NCI-H446 treated with DMSO at 0.1 percent for 48 hours (cell line): ENCODE results near the gene EXOC6B.

Experiments
- DNase-seq: peaks from one replicate; lab custom pipeline; 2025; lab: John Stamatoyannopoulos, UW

EXOC6B gene

DNA sequence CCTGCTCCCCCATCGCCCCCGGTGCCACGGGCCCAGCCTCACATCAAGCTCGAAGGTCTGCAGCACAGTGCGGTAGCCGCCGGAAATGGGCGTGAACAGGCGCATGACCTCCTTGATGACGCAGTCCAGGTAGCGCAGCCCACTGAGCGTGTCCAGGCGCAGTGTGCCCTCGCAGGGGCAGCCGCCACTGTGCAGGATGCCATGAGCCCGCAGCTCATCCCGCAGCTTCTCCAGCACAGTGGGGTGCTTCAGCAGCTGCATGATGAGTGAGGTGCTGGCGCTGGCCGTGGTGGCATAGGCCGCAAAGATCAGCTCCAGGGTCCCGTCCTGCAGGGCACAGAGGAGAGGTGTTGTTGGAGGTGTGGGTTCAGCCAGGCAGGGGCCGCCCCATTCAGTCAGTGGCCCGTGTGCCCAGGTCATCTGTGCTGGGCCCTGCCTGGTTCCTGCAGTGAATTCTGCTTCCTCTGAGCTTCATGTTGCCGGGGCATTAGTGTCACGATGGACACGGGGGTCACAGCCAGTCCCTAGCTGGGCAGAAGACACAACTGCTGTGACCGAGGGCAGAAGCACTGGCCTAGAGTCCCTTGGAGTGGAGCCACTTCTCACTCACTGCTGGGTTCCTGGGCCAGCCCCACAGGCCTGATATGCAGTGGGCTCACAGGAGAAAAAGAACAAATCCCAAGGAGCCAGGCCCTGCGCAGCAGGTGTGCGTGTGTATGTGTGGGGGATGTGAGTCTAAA is 692.7 kb downstream of the EXOC6B start:
- no peak for DNase-seq

DNA sequence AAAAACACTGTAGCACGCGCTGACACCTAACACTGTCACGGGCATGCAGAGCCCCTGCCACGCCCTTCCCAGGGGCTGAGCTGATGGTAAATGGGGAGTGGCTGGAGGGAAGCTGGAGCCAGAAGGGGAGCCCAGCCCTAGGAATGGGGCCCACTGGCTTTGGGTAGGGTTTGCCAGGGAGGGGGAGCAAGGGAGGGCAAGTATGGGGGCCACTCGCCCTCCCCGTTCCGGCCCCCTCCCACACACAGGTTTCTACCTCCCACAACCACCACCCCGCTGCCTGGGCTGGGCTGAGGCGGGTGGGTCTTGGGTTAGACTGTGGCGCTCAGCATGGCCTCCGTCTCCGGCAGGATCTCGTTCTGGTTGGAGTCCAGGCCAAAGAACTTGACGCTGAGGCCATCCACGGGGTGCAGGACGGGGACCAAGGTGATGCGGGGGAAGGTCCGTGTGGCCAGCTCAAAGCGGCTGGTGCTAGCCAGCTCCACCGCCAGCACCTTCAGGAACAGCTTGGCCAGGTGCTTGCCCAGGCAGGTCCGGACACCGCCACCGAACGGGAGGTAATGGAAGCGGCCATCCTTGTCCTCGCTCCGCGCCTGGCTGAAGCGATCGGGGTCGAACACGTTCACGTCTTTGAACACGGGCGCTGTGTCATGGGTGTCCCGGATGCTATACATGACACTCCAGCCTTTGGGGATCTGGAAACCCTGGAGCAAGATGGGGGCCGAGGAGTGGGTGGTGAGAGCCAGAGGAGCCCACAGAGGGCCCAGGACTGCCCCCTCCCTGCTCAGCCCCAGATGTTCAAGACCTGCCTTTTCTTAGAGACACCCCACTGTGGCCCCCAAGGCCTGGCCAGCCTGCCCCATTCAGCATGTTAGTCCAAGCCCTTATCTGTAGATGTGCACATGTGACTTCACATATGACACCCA is 693.7 kb downstream of the EXOC6B start:
- no peak for DNase-seq

DNA sequence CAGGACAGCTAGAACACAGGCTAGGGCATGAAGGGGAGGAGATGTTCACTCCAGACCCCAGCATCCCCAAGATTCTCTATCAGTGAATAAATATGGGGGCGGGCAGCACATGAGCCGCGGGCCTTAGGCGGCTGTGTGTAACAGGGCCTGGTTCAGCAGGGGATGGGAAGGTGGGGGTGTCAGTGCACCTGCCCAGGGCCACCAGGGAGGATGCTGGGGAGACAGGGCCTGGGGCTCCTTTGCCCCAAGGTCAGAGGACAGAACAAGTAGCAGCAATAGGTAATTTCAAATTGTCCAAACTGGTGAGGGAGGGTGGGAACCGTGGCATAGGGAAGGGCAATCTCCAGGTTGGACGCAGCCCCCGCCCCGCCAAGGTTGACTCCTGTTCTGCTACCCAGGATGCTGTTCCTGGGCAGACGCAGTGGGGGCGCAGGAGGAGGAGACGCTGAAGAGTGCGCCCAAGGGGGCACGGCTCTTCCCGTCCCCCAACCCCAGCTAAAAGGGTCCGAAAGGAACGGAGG is 694.4 kb downstream of the EXOC6B start:
- DNase-seq: no peak

DNA sequence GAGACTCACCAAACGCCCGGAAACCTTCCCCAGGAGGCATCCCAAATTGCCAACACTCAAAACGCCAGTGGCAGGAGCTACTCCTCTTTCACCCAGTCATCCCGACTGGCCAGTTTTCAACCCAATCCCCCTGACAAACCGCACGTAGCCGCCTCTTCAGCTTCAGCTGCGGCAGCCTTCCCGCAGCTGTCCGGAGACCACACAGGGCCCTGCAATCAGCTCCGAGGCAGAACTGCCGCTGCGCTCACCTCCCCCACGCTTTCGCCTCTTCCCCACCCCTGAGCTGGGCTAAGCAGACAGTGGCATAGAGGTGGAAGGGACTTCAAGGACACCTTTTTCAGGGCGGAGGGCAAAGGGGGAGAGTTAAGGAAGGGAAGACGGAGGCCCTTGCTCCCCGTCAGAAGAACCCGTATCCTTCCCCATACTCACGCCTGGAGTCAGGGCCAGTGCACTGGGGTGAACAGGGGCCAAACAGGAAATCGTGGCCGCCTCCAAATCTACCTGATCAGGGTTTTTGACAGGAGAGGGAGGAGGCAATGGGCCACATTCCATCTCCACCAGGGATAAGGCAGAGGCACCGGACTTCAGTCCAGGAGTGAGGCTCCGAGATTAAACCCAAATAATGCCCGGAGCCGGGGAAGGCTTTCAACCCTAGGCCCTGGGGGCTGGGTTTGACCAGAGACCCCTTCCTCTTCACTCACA is 695.0 kb downstream of the EXOC6B start:
- DNase-seq: no peak

DNA sequence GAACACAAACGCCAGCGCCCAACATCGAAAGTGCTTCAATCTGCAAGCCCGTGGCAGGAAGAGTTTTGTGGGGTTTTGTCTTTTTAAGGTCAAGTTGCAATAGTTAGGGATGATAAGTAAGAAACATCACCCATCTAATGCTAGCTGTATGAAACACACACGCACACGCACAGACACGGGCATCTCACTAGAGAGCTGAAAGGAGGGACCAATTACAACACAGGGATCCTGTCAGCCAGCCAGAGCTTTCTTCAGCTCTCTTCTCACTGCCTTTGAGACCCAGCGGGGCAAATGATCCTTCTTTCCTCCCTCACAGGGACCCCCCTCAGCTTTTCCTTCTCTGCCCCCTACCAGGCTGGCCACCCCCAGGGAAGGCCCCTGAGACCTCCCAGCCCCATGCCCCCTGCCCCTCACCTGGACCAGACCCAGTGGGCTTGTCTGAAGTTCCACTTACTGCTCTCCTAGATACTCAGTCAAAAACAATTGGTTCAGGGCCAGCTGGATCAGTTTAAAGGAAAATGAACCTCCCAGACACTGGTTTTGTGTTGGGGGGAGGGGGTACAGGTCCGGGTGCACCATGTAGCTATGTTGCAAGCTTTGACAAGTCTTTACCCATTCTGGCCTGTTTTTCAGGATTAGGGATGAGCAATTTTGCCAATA is 696.0 kb downstream of the EXOC6B start:
- peak; percentile 26 for DNase-seq

DNA sequence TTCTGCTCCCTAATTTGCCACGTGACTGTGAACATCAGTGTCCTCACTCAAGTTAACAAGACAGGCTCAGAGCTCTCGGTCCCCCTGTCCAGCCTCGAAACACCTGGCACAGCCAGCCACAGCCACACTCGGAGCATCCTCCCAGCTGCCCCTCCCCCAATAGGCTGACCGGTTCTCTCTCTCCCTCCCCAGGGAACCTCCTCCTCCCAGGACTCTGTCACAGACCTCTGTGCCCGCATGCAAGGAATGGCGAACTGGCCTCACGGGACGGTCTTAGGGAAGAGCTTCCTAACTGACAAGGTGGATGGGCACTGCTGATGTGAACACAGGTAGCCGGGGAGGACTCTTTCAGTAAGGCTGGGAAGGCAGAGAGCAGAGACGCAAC is 697.0 kb downstream of the EXOC6B start:
- DNase-seq: no peak

DNA sequence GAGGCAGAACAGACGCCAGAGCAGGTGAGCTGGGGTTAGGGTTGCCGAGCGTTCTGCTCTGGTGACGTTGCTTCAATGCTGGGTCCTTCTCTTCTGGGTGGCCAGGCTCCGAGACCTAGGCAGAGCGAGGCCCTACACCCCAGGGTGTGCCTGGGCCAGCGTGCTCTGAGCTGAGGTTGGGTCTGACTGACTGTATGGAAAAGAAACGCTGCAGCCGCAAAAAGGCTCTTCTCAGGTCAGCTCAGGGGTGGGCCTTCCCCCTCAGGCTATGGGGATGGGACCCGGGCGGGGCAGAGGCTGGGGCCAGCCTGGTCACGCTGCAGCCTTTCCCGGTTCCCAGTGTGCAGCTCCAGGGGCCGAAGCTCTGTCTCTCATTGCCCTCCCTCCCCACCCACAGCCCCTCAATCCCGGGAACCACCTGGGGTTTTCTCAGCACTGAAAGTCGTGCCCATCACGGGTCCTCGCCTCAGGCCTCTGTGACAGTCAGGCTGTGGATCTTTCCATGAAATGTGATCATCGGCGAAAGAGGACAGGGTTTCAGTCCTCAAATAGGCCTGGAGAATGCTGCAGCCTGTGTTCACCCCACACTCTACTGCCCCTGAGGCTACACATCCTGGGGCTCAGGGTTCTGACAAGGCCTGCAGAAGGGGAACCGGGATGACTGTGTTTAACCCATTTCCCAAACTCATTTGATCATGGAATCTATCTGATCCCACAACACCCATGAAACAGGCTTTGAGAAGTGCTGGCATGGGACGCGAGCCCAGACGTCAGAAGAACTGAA is 697.6 kb downstream of the EXOC6B start:
- DNase-seq: no peak

DNA sequence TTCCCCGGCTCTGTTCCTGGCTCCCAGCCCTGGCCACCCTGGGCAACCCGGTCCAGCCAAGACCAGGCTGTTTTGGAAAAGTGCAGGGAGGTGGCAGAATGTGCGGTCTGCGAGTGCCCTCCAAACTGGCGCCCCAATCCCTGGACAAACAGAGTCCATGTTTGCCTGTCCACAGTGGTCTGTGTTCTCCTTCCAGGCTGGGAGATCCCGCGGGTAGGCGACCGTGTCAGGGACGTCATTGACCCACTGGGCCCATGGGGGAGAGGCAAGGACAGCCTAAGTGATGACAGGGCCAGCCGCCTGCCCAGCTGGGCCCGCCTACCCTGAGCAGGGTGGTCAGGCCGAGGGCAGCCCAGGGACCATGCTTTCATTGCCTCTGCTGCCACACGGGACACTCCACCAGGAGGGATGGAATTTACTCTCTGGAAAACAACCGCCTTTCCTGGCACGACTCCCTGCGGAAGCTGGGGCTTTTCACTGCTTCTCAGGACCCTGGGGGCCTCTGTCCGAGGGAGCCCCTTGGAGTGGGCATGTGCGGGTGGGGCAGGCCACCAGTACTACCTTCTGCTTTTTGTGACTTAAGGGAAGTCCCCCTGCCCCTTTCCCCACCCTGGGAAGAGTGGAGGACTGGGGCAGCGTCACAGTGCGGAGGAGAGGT is 698.3 kb downstream of the EXOC6B start:
- DNase-seq: no peak

DNA sequence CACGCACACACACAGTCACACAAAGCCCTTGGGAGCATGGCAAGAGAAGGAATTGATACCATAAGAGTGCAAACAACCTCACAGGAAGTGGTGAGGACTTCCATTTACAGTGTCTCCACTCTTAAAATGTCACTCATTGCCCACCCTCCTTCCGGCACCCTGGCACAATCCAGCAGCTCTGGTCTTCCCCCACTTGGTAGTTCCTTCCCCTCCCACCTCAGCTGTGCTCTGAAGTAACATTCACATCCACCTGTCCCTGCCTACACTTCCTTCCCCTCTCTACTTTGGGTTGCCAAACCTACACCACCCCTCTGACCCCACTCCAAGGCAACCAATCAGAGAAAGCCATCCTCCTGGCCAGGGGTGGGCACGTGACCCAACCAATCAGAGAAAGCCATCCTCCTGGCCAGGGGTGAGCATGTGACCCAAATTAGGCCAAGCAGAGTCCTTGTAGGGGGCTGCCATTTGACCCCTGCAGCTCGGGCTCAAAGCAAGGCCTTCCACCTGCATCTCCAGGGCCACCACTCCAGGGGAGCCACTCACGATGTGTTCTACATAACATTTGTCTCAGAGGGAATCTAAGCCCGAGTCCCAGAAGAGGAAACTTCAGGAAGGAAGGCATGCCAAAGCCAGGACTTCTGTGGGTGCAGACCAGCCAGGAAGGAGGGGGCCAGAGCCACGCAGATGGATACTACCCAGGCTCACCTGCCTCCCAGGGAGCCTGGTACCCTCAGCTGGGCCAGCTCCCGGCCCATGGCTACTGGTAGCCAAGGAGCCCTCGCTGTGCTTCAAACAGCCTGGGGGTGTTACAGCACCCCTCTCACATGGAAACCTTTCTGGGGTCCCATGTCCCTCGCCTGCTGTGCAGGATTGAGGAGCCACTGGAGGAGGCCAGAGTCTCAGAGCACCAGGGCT is 699.4 kb downstream of the EXOC6B start:
- no peak for DNase-seq
